ENCODE data around the gene TIMM44.
A peak's percentile ranks its signal among the peaks of the same experiment; 100 is the strongest.
"Not testable (repeated sequence)": the region's sequence is repeated elsewhere in the genome, so short reads cannot be mapped to it uniquely, and the experiment has no call there.

TIMM44 gene

DNA sequence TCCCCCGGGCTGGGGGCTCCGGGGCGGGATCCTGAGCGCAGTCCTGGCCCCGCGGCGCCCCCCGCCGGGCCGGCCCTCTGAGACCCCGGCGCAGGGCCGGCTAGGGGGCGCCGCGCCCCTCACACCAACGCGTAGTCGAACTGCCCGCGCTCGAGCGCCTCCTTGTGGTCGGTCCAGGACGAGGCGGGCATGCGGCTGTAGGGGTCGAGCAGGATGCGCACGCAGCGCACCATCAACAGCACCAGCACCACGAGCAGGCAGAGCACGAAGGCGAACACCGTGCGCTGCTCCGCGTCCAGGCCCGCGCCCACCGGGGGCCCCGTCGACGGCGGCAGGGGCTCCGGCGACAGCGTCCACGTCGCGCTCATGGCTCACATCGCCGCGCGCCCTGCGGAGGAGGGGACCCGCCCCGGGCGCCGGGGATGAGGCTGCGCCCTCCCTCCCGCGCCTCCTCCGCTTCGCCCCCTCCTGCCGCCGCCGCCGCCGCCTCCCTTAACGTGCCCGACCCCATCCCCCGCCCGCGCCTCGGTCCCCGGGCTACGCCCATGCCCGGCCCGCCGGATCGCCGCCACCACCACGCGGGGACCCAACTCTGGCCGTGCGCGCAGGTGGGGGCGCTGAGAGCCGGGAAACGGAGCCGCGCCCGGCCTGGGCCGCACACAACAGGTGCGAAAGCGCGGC lies 18.2 kb downstream of the TIMM44 start:
- peak; percentile 66 for DNase-seq (ENCODE audit: low read depth)

- DNase-seq (ENCODE audit: low read depth): no peak
These were observed 18.8 kb downstream of the TIMM44 start for GRCh38 chr19:7924651-7925170.

- no peak for DNase-seq (ENCODE audit: low read depth)
These were observed 19.2 kb downstream of the TIMM44 start for GRCh38 chr19:7924241-7924640.

GRCh38 chr19:7923295-7924191 lies 19.9 kb downstream of the TIMM44 start:
- no peak for DNase-seq (ENCODE audit: low read depth)

- no peak for DNase-seq (ENCODE audit: low read depth)
These were observed 20.6 kb downstream of the TIMM44 start for GRCh38 chr19:7922836-7923195.

- DNase-seq (ENCODE audit: low read depth): no peak
These were observed 21.3 kb downstream of the TIMM44 start for GRCh38 chr19:7921967-7922835.

DNA sequence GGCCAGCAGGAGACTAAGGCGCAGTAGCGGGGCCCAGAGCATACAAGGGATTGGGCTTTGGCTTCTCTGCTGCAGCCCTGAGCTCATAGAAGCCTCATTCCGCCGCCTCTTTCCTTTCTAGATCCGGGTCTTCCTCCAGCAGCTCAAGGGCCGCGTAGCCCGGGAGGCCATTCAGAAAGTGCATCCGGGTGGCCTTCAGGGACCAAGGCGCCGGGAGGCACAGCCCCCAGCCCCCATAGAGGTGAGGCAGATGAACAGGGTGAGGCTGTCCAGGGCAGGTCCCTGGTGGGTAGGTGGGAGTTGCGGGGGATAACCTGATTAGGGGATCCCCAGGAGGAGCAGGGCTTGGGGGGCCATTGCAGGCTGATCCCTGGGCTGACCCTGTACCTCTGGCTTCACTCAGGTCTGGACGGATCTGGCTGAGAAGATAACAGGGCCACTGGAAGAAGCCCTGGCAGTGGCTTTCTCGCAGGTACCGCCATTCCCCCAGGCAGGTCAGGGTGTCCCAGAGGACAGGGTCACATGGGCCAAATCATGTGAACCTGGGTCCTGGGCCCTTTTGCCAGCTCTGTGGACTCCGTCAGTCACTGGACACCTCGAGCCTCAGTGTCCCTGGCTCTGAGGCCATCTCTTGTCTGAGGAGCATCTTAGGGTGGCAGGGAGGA lies 22.0 kb downstream of the TIMM44 start:
- DNase-seq (ENCODE audit: low read depth): no peak

DNA sequence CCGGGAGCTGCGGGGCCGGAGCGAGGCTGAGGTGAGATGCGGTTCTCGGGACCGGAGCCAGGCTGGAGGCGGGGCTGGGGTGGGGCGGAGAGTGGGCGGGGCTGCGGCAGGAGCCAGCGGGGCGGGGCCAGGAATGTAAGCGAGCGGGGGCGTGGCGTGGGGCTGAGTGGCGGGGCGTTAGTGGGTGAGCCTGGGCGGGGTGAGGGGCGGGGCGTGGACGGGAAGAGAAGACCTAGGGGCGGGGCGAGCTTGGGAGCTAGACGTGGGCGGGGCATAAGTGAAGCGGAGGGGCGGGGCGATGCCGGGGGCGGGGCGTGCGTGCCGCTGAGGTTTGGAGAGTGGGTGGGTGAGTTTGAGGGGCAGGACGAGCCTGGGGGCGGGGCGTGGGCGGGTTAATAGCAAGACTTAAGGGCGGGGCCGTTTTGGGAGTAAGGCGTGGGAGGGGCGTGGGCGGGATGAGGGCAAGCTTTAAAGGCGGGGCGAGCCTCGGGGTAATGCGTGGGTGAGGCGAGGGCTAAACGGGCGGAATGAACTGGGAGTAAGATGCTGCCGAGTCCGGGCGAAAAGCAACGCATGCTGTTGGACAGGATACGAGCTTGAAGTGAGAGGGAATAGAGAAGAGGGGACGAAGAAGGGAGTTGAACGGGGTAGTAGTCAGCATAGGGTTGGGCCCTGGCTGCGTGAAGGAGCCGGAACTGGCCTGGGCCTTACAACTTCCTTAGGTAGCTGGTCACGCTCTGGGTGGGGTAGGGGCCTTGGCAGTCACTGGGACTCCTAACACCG lies 22.8 kb downstream of the TIMM44 start:
- peak; percentile 100 for DNase-seq (ENCODE audit: low read depth)

DNA sequence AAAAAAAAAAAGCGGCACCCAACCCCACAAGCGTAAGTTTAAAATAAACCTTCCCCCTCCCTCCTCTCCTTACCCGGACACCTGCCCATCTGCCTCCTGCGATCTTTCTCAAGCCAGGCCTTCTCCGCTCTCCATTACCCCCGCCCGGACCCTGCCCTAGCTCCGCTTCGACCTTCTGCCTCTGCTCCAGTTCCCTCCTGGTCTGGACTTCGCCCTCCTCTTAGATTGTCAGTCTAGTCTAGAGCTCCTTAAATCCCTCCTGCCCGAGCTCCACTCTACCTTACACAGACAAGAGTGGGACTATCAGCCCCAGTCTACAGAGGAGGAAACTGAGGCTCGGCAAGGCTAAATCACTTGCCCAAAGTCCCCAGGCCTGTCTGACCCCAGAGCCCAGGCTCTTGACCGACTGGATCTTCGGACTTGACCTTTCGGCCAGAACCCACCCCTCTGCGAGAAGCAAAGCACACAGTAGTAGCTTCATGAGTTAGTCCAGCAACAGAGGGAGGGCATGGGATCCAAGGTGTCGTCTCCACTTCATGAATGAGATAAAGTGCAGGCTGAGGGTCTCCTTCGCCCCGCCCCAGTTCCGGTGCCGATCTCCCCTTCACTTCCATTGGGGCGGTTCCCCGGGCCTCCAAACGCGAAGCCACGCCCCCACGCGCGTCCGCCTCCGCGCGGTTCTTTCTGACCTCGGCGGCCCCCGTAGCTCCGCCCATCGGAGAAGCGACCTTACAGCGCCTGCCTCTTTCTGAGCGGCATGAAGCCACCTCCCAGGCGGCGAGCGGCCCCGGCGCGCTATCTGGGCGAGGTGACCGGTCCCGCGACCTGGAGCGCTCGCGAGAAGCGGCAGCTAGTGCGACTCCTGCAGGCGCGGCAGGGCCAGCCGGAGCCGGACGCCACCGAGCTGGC lies 23.6 kb downstream of the TIMM44 start, which contains the start of gene SNAPC2:
SNAPC2 (plus strand) TSS at position 729 of the 909 bp plus-strand sequence; CDS start at position 758, 29 bp downstream.
- DNase-seq (ENCODE audit: low read depth): peak; percentile 93

DNA sequence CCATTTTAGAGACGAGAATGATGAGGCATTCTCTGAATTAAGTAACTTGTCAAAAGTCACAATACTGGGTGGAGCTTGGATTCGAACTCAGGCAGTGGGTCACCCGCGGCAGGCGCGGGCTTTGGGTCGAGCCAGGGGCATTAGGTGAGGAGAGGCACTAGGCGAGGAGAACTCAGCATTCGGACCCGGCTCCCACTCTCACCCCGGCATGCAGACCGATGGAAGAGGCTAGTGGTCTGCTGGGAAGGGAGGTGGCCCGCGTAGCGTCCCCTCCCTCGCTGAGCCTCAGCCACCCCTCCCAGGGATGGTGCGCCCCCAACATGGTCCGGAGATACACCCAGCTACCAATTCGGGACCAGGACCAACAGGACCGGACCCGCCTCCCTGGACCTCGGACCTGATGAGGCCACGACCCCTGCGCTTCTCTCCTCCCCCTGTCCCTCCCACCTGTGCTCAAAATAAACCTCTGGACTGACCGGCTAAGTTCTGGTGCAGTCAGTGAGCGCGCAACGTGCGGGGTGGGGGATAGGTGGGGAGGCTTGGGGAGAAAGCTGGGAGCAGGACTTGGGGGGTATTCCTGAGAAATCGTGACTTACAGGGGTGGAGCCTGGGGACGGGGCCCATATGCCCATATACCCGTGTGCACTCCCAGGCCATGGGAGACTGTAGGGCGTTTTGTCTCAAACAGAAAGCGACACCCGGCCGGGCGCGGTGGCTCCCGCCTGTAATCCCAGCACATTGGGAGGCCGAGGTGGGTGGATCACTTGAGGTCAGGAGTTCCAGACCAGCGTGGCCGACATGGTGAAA lies 24.6 kb downstream of the TIMM44 start:
- DNase-seq (ENCODE audit: low read depth): no peak

- not testable (repeated sequence) for DNase-seq (ENCODE audit: low read depth)
These were observed 25.3 kb downstream of the TIMM44 start for GRCh38 chr19:7918062-7918614.

- peak; percentile 40 for DNase-seq (ENCODE audit: low read depth)
These were observed 26.0 kb downstream of the TIMM44 start for GRCh38 chr19:7917267-7918061.

- DNase-seq (ENCODE audit: low read depth): no peak
These were observed 26.6 kb downstream of the TIMM44 start for GRCh38 chr19:7916955-7917266.

DNA sequence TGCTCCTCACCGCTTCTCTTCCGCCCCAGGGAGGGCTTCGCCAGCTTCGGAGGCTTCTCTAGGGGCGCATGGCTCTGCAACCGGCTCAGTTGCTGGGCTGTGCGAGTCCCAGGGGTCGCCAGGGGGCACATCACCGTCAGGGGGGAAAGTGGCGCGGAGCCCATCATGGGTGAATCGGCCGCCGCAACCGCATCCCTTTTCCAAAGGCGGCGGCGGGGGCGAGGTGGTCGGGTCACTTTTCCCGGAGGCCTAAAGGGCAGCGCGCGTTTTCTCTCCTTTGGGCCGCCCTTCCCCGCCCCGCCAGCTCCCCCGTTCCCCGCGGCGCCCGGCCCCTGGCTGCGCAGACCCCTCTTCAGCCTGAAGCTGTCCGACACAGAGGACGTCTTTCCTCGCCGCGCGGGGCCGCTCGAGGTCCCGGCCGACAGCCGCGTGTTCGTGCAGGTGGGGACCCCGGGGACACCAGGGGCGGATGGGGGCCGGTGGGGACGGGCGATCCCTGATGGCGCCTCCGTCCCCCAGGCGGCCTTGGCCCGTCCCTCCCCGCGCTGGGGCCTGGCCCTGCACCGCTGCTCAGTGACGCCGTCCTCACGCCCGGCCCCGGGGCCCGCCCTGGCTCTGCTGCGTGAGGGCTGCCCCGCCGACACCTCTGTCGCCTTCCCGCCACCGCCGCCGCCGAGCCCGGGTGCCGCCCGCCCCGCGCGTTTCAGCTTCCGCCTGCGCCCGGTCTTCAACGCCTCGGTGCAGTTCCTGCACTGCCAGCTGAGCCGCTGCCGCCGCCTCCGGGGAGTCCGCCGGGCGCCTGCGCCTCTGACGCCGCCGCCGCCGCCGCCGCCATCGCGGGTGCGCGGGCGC lies 27.1 kb downstream of the TIMM44 start:
- DNase-seq (ENCODE audit: low read depth): peak; percentile 39

DNA sequence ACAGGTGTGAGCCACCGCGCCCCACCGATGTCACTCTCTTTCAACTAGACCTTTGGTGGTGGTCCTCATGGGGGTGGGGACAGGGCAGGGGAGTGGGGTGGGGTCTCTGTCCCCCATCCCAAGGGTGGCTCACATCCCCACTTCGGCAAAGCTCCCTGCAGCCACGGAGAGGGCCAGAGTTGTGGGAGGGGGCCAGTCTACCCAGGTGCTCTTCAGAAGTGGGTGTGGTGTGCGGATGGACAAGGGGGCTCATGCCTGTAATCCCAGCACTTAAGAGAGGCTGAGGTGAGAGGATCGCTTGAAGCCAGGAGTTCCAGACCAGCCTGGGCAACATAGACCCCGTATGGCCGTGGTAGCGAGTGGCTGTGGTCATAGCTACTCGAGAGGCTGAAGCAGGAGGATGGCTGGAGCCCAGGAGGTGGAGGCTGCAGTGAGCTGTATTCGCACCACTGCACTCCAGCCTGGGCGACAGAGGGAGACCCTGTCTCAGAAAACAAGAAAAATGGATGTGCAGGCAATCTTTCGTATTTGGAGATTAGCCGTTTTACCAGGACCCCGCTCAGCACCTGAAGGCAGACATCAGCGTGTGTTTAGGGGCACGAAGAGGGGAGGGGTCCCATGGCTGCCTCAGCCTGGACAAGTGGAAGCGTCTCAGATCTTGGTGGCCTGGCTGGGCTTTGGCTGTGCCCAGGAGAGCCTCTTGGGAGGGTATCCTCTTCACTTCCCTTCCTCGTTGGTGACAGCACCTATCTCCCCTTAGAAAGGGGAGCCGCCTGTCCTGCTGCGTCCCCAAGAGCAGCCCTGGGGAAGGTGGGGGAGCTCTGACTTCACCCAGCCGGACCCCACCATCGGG lies 28.0 kb downstream of the TIMM44 start:
- DNase-seq (ENCODE audit: low read depth): no peak

DNA sequence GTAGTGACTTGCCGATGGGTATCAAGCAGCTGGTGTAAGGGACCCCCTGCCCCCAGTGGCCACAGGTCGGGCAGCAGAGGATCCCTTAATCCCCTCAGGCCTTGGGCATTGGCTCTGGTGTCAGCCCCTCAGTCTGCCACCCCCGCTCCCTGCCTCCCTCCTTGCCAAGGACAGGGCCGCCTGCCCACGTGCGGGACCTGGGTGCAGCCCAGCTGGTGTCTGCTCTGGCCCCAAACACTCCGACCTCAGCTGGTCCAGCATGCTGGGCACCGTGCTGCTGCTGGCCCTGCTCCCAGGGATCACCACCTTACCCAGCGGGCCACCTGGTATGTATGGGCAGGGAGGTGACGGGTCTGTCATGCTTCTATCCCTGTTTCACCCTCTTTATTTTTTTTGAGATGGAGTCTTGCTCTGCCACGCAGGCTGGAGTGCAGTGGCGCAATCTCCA lies 28.8 kb downstream of the TIMM44 start, which contains the start of gene TGFBR3L:
TGFBR3L (plus strand) TSS at position 233 of the 448 bp plus-strand sequence.
- DNase-seq (ENCODE audit: low read depth): no peak

Measured in activated T-helper 9 cell treated with anti-CD3 and anti-CD28 coated beads, Interleukin-2, amount 50 U/mL, for 16 hours (primary cell).